ENCODE data around the gene STAT6. TPM values are rescaled to one million over a fixed set of nuclear protein-coding genes. Genes with fewer than 3 reads are reported as not detected.

STAT6 gene
- total and polyA plus RNA-seq, 11 donors: 31.6 to 87.7 (median 38.4) TPM

DNA sequence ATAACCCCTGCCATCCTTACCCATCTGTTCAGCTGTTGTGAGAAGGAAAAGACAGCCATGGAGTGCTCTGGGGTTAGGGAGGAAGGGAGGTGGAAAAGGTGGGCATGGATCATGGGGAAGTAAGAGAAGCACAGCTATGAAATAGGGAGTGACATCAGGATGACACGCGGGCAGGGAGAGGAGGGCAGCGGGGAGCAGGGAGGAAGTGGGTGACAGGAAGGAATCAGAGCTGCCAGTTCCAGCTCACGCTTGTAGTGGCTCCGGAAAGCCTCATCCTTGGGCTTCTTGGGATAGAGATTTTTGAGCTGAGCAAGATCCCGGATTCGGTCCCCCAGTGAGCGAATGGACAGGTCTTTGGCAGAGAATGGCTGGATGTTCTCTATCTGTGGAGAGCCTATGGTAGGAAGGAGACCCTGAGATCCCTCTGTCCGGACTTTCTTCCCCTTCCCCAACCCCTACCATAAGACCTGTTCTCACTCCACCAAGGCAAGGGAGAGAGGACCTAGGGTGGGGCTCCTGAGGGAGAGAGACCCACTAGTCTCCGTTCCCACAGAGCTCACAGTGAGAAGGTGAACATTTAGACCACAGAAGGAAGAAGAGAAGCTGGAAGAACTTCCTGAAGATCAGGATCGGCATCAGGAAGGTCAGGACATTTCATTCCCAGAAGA is 12.0 kb downstream of the STAT6 start:
- Histone ChIP-seq H3K4me3 (no peak overlapping the region), H3K4me1 (peaks cover 0 to 15% (median 3%) of the 10 kb centered on the region in 12 donors), H3K27ac (no peak overlapping the region), H3K36me3 (peaks cover 0 to 96% (median 76%) of the 10 kb centered on the region in 9 donors), H3K9me3 (no peaks in the 10 kb centered on the region), H3K27me3 (no peaks in the 10 kb centered on the region)
- intact Hi-C loops (cut with DNase I): no loop called here
- DNase-seq (no peak), ATAC-seq (no peak)
- WGBS, 4 donors: 74 to 83% (median 79%) methylated on average over 11 of the region's 11 CpGs
- TF ChIP-seq, protein P1, sequence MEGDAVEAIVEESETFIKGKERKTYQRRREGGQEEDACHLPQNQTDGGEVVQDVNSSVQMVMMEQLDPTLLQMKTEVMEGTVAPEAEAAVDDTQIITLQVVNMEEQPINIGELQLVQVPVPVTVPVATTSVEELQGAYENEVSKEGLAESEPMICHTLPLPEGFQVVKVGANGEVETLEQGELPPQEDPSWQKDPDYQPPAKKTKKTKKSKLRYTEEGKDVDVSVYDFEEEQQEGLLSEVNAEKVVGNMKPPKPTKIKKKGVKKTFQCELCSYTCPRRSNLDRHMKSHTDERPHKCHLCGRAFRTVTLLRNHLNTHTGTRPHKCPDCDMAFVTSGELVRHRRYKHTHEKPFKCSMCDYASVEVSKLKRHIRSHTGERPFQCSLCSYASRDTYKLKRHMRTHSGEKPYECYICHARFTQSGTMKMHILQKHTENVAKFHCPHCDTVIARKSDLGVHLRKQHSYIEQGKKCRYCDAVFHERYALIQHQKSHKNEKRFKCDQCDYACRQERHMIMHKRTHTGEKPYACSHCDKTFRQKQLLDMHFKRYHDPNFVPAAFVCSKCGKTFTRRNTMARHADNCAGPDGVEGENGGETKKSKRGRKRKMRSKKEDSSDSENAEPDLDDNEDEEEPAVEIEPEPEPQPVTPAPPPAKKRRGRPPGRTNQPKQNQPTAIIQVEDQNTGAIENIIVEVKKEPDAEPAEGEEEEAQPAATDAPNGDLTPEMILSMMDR (IDR thresholded peaks at IDR 0.05): no peak
- TF ChIP-seq POLR2A (IDR thresholded peaks at IDR 0.05): no peak

DNA sequence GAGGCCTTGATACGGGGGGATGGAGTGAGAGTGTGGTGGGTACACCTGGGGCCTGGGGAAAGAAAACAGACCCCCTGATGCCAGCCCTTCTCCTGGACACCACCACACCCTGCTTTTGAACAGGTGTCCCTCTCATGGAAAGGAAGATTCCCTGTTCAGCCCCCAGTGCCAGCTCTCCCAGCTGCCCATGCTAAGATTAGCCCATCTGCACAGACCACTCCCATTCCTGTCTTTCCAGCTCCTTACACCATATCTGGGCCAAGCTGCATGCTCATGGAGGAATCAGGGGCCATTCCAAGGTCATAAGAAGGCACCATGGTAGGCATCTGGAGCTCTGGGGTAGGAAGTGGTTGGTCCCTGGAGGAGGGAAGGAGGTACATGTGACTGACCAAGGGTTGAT is 12.6 kb downstream of the STAT6 start:
- intact Hi-C loops (cut with DNase I): no loop called here
- Histone ChIP-seq H3K9me3 (no peaks in the 10 kb centered on the region), H3K4me3 (no peak overlapping the region), H3K27ac (no peak overlapping the region), H3K27me3 (no peaks in the 10 kb centered on the region), H3K4me1 (peaks cover 0 to 20% (median 6%) of the 10 kb centered on the region in 12 donors), H3K36me3 (peaks cover 0 to 91% (median 72%) of the 10 kb centered on the region in 9 donors)
- TF ChIP-seq, protein P1 (IDR thresholded peaks at IDR 0.05): no peak
- TF ChIP-seq POLR2A (IDR thresholded peaks at IDR 0.05): no peak
- DNase-seq (no peak), ATAC-seq (no peak)
- 90 to 94% (median 91%) methylated on average over 1 of the region's 1 CpG for WGBS, 4 donors

DNA sequence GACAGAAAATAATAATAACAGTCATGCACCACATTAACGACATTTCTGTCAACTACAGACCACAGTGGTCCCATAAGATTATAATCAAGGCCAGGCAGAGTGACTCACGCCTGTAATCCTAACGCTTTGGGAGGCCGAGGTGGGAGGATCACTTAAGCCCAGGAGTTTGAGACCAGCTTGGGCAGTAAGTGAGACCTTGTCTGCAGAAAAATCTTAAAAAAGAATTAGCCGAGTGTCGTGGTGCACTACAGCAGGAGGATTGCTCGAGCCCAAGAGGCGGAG is 13.7 kb downstream of the STAT6 start:
- H3K27ac ChIP-seq: no peak overlapping the region
- WGBS, 4 donors: 92 to 94% (median 93%) methylated on average over 8 of the region's 8 CpGs
- TF ChIP-seq, protein P1 (IDR thresholded peaks at IDR 0.05): no peak
- no peak for TF ChIP-seq POLR2A (IDR thresholded peaks at IDR 0.05)
- intact Hi-C loops (cut with DNase I): no loop called here
- H3K27me3 ChIP-seq: no peaks in the 10 kb centered on the region
- no peak for DNase-seq
- peaks cover 0 to 94% (median 80%) of the 10 kb centered on the region in 9 donors for H3K36me3 ChIP-seq
- H3K9me3 ChIP-seq: no peaks in the 10 kb centered on the region
- H3K4me3 ChIP-seq: no peak overlapping the region
- peaks cover 0 to 30% (median 13%) of the 10 kb centered on the region in 12 donors for H3K4me1 ChIP-seq
- ATAC-seq: no peak

DNA sequence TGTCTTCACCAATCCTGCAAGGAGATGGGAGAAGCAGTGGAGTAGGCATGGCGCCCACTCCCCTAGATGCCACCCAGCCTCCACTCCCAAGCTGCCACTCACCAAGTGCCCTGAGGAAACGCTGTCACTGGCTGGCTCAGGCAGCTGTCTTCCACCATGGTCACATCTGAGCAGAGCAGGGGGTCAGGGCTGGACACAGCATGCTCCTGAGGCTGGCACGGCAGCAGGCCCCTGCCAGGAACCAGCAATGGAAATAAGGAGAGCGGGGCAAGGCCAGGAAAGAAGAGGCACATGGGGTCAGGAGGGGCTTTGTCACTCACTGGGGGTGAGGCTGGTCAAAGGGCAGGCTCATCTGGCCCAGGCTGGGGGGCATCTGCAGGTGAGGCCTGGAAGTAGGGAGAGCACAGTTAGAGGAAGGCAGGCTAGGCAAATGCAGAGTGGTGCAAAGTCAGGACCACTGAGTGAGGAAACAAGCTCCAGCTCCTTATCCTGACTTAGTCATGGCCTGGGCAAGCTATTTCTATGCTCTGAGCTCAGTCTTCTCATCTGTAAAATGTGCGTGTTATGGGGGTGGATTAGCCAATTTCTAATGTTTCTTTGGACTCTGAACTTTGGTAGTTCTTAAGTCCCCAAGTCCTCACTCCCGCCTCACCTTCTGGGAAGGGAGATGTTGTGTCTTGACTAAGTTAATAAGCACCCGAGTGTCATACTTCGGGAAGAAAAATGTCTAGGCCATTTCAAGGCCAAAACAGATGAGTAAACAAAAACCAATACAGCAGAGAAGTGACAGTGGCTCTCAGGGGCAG is 14.2 kb downstream of the STAT6 start:
- 85 to 92% (median 91%) methylated on average over 7 to 8 of the region's 8 CpGs for WGBS, 4 donors
- Histone ChIP-seq H3K9me3 (no peaks in the 10 kb centered on the region), H3K36me3 (peaks cover 0 to 94% (median 83%) of the 10 kb centered on the region in 9 donors), H3K4me1 (peaks cover 0 to 36% (median 17%) of the 10 kb centered on the region in 12 donors), H3K27me3 (no peaks in the 10 kb centered on the region), H3K4me3 (no peak overlapping the region), H3K27ac (no peak overlapping the region)
- TF ChIP-seq, protein P1 (IDR thresholded peaks at IDR 0.05): no peak
- TF ChIP-seq POLR2A (IDR thresholded peaks at IDR 0.05): no peak
- ATAC-seq (no peak), DNase-seq (peak in 1 of 5 donors; percentile 24)
- intact Hi-C loops (cut with DNase I): no loop called here

Measured in heart left ventricle (tissue), 16 donors.